DOHH2 (cell line): ENCODE results near the gene HSBP1.

ENCODE experiments used
- EZH2phosphoT487 ChIP-seq: fragments of 200-600 bp; sonication (generic); IDR thresholded peaks from 2 replicates; pipeline ENCODE4 v1.6.1; 2017; ENCODE audit warnings: borderline replicate concordance, mild to moderate bottlenecking, antibody characterized with exemption, low read length, moderate library complexity, mixed read lengths
- TF ChIP-seq, protein P1 (sequence below): fragments of 200-600 bp; sonication (generic); IDR thresholded peaks from one replicate; pipeline ENCODE4 v1.5.1; 2014; ENCODE audit warnings: antibody characterized with exemption, mild to moderate bottlenecking, low read depth, low read length; ENCODE audit not compliant: poor library complexity, severe bottlenecking

GRCh38 chr16:83845263-83845662 is 37.5 kb downstream of the HSBP1 start:
- TF ChIP-seq, protein P1, sequence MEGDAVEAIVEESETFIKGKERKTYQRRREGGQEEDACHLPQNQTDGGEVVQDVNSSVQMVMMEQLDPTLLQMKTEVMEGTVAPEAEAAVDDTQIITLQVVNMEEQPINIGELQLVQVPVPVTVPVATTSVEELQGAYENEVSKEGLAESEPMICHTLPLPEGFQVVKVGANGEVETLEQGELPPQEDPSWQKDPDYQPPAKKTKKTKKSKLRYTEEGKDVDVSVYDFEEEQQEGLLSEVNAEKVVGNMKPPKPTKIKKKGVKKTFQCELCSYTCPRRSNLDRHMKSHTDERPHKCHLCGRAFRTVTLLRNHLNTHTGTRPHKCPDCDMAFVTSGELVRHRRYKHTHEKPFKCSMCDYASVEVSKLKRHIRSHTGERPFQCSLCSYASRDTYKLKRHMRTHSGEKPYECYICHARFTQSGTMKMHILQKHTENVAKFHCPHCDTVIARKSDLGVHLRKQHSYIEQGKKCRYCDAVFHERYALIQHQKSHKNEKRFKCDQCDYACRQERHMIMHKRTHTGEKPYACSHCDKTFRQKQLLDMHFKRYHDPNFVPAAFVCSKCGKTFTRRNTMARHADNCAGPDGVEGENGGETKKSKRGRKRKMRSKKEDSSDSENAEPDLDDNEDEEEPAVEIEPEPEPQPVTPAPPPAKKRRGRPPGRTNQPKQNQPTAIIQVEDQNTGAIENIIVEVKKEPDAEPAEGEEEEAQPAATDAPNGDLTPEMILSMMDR, result no peak
- TF ChIP-seq EZH2phosphoT487, result no peak
